Myocyte (in vitro differentiated cells): Measurements from ENCODE around the gene ANGPTL2. TPM values are rescaled to one million over a fixed set of nuclear protein-coding genes. Genes with fewer than 3 reads are reported as not detected.

Experiments used
- DNase-seq: peaks from one replicate; pipeline ENCODE4 v3.0.0-alpha.2; 2012; ENCODE audit warnings: low read depth
- total RNA-seq: library from RNA; depleted of rRNA; stranded (reverse); fragments of >200 nt; gene quantifications from 2 replicates; pipeline ENCODE4 v1.2.3, GENCODE V29; 2014

Gene ANGPTL2
- total RNA-seq, 1 donor from 2014 or later: 80.6 TPM

DNA sequence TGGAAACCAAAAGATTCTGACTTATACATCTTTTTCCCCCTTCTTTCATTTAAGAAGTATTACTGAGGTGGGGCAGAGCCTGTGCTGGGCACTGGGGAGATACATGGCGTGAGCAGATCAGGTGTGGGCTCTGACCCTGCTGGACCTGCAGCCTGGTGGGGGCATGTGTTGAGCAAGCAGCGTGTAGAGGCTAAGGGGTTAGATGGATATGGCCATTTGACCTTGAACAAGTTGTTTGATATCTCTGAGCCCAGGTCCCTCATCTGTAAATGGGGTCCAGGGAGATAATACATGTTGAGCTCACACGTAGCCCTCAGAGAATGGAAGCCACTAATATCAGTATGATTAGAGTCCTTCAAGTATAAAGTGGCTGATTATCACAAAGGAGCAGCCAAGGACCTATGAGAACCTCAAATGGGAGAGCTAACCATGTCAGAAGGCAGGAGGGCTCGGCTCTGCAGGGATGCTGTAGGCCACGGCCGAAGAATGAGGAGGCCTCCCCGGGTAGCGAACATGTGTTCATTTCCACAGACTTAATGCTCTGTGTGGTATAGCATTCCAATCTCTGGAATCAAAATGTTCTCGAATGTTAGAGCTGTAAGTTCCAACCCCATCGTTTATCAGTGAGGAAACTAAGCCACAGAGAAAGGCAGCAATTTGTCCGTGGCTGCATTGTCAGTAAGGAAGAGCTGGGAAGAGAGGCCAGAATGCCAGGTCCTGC is 15.4 kb upstream of the ANGPTL2 start:
- DNase-seq: no peak

DNA sequence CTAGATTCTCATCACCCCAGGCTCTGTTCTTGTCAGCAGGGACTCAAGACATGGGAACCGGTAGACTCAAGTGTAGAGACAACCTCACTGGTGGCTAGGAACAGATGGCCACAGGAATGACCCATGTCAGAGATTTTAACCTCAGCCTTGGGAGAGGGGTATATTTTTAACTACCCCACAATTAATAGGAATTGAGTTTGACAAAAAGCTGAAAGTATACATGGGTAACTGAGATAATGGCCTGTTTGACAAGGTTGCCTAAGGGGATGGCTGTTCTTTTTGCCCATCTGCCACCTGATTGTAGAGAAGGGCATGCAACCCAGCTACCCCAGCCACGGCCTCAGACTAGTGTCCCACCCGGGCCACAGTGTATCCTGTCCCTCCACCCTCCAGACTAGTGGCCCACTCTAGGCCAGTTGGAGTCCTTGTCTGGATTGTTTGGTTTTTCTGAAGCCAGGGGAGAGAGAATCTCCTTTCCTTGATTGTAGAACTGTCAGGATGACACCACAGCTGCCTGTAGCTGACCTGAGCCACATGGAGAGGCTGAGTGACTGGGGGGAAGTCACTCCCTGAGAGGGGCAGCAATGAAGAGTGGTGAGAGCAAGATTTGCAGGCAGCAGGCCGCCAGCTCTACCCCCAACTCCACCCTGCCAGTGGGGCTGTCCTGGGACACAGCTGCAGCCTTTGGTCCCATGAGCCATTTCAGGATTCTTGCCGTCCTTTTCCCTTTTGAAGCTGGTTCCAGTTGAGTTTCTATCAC is 14.6 kb upstream of the ANGPTL2 start:
- peak; percentile 84 for DNase-seq

- DNase-seq: no peak
Observed at GRCh38 chr9:127136081-127136879, 13.8 kb upstream of the ANGPTL2 start.

DNA sequence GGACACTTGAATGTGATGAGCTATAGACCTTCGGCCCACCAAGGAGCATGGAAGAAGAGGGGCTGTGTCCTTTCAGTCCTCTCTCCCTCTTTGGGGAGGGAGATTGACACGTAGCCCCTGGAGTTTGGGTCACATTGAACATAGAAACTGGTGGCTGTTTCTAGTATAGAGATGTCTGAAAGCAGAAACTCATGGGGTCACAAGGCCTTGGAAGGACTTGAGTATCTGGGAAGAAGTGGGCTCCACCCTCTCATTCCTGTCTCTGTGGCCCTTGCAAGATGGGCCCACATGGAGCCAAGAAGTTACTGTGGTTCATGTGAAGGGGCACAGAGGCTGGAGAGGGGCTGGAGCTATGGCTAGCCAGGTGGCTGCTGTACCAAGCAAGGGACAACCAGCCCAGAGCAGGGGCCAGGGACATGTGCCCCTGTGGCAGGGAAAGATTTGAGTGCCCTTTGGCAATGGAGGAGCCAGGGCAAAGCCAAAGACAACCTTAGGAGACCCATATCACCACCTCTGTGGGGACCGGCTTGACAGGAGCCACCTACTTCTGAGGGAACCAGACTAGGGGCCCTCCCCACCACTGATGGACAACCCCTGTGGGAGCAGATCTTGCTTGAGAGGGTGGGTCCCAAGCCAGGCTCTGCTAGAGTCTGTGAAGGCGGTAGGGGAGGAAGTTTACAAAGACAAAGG is 12.8 kb upstream of the ANGPTL2 start:
- DNase-seq: no peak

DNA sequence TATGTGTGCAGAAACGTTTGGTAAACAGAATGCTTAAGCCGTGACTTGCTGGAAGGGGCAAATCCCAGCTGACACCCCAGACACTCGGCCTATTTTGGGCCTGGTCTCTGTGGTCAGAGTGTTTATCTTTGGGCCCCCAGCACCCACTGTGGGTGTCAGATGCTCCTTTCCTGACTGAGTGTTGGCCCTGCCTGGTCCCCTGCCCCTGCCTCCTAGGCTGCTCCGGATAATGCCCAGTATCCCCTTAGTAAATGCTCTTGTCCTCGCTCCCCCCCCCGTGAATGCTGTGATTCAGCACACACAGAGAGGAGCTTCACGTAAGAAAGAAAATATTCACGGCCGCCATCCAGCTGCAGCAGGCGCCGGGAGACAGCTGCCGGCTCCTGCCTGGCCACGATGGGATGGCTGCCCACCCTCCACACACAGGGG is 11.3 kb upstream of the ANGPTL2 start:
- peak; percentile 98 for DNase-seq

DNA sequence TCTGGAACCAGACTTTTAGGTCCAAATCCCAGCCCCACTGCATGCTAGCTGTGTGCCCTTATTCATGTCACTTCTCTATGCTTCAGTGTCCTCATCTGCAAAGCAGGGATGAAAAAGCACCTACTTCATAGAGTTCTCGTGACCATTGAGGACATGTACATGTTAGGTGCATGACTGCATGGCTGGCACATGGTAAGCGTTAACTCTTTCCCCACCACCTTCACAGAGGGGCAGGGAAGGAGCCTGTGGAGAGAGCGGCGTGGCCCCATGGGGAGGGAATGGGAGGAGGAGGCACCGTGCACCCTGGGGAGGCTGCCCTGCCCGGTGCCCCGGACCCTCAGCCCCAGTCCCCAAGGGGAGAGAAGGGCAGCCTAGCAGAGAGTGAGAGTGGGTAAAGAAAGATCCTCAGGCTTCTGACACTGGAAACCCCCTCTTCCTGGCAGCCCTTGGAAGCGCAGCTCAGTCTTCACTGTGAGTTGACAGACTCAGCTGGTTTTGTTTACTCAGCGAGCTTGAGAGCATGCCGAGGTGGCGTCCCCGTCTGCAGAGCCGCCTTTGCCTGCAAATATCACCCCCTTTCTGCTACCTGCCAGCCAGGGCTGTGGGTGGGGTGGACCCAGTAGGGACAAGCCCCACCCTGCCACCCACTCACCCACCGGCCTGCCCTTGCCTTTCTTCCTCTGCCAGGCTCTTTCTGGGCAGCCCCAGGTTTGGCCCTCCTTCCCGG is 10.6 kb upstream of the ANGPTL2 start:
- peak; percentile 71 for DNase-seq

GRCh38 chr9:127132375-127132774 is 9.9 kb upstream of the ANGPTL2 start:
- no peak for DNase-seq

DNA sequence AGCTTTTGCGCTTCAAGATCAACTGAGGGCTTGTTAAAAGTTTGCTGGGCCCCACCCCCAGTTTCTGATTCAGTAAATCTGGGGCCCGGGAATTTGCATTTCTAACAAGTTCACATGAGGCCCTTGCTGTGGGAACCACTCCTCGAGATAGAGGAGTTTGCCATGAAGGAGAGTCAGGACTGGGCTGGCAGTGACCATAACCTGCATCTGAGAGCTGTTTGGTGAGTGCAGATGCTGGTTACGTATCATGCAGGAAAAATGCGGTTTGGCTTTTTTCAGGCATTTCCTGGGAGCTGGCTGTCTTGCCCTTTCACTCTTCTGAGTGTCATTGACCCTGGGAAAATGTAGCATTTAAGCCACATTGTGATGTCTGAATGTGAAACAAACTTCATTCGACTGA is 9.4 kb upstream of the ANGPTL2 start:
- DNase-seq: peak; percentile 65

GRCh38 chr9:127130661-127131538 is 8.5 kb upstream of the ANGPTL2 start:
- DNase-seq: peak; percentile 97

GRCh38 chr9:127130235-127130634 is 7.8 kb upstream of the ANGPTL2 start:
- no peak for DNase-seq

- no peak for DNase-seq
Observed at GRCh38 chr9:127129718-127130085, 7.3 kb upstream of the ANGPTL2 start.

DNA sequence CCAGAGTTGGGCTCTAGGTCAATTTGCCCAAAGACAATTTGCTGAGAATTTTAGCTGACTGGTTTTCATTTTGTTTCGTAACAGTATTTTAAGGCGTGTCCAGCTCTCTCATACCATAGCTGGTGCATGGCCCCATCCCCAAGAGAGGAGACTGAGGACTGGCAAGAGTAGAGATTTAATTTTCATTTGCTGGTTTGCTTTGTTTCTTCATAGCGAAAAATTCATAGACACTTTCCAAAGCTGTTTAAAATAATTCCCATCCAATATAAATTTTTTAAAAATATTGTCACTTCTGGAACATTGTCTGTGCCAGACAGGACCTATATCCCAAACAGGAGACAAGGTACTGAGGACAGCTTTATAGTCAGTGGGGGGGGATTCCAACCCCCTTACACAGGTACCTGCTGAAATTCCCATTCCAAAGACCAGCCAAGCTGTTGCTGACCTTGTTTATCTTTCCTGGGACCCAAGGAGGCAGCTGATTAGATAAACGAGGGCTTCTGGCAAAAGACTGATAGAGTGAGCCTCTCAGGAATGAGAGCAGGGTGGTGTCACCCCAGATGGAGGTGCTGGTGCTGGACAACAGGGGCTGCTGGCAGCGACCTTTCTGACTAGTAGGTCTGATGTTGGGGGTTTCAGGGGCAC is 6.8 kb upstream of the ANGPTL2 start:
- DNase-seq: no peak

GRCh38 chr9:127128341-127129072 is 6.1 kb upstream of the ANGPTL2 start:
- DNase-seq: peak; percentile 100

- DNase-seq: no peak
Observed at GRCh38 chr9:127126971-127127370, 4.5 kb upstream of the ANGPTL2 start.

DNA sequence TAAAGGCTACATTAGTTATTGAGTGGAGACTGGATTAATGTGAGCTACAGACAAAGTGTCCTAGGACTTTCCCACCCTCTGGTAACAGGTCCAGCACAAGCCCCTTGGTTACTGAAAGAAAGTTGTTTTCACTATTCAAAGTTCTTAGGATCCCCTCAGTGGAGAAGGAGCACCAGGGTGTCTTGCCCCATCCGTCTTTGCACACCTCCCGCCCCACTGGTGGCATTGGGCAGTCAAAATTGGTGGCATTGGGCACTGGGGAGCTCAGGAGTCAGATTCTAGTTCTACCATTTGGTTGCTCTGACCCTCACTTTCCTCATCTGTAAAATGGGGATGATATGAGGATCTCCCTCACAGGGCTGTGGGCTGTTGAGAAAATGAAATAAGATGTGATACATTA is 2.4 kb upstream of the ANGPTL2 start:
- no peak for DNase-seq

DNA sequence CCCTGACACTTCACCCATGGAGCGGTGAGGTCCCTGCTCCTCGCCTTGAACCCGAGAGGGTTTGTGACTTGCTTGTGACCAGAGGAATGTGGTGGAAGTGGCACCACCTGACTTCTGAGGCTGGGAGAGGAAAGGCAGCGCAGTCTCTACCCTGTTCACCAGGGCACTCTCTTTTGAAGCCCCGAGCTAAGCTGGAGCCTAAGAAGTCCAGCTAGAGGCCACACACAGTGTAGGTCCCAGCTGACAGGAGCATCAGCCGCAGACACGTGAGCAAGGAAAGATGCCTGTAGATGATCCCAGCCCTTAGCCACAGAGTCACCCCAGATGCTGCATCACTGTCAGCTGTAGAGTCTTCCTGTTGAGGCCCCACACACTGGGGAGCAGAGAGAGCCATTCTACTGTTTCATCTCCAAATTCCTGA is 1.7 kb upstream of the ANGPTL2 start:
- no peak for DNase-seq

DNA sequence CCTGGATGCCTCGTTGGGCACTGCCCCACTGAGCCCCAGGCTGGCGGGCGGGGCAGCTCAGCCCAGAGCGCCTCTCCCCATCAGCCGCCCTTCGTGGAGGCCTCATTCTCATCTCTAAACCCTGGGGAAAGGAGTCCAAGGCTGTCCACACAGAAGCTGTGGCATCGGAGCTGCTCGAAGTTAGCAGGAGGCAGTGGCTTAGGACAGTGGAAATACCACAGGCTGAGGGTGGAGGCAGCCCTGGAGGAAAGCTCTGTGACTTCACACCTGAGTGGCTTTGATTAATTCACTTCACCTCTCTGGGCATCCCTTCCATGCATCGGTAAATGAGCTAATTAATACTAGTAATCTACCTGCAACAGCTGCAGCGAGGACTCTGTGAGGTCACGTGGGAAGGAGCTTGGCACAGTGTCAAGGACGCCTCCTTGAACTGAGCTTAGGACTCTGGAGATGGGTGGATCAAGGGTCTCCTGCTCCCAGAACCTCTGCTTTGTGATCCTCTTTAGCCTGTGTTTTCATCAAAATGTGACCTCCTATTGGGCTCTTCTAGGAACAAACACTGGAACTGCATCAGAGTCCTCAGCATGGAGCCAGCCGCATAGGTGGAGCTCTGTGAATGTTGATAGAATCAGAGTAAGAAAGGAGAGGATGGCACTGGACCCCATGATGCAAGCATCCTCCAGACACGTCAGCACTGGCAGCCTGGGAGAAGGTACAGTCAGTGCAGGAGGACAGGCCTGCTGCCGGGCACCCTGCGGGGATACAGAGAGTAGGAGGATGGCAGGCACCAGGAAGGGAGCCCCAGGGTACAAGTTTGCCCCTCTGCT is 842 bp upstream of the ANGPTL2 start:
- DNase-seq: no peak
